ENCODE measurements around the gene SMIM45.

The SMIM45 gene

DNA sequence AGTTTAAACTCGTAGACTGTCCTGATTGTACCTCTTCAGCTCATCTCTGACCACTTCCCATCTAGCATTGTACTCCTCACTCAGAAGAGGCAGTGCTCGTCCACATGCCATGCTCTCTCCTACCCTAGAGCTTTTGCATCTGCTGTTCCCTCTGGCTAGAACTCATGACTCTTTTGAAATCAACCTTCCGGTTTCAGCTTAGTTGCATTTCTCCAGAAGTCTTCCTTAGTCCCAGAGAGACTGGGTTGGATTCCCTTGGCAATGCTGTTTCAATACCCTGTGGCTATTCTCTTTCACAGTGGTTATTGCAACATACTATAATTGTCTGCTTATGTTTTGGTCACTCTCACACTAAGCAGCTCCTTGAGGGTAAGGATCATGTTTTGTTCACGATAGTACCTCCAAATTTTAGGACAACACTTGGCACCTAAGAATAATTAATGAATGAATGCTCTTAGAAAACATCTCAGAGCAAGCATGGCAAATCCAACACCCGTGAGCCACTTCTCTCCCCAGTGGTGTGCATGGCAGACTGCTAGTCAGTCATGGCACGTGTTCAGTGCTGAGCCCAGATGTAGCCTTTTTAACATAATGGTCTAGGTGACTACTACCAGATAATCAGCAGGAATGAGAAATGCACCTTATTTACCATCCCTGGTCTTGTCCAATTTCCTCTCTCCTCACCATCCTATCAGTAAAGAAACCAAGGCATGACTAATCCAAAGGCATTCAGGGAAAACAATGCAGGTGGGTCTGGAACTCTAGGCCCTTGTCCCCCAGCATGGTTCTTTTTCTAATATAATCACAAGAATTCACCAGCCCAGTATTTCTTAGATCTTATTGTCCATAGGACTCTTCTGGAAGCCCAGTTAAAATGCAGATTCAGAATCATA, 31.8 kb downstream of the SMIM45 start:
- 18 to 100% (median 80%) methylated on average over 1 to 6 of the region's 6 CpGs; no CpG with 5 or more reads in 1 of the 10 experiments for WGBS, 10 experiments
- in situ Hi-C loops (cut with MboI; ENCODE audit: low pct_unique_long_range_greater_than_20kb in 2 of 9, low sequenced_read_pairs in 9 of 9, unreplicated experiment in 9 of 9) = loop anchor here in 1 of 9 experiments (25.0 kb wide), 1 partner anchor 479 kb away; no protein-coding TSS in a partner anchor
- ATAC-seq (replicated peaks in 6 of 8) = peak in 3 of 8 experiments; percentile 88 to 93 (median 92)
- Histone ChIP-seq H3K4me1 (replicated peaks in 1 of 2) (no peaks in the 10 kb centered on the region), H3K27ac (no peak overlapping the region), H3K4me3 (no peak overlapping the region)

DNA sequence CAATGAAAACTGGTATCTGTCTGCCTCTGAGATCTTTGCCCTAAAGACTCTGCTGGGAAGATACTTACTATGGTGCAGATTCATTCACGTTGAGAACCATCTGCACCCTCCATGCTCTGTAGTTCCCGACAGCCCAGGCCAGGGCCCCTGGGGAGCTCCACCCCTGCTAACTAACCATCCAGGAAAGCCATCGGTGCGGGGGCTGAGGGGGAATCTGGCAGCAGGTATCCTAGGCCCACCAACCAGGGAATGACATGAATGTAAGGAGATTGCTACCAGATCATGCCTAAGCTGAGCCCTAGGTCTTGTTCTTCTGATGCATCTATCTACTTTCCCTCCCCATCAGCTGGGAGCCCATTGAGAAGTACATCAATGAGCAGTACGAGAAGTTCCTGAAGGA, 35.3 kb downstream of the SMIM45 start:
- H3K4me3 ChIP-seq = no peak overlapping the region
- no peaks in the 10 kb centered on the region for H3K4me1 ChIP-seq (replicated peaks in 1 of 2)
- no peak overlapping the region for H3K27ac ChIP-seq
- no peak for ATAC-seq (replicated peaks in 6 of 8)
- 80 to 100% (median 90%) methylated on average over 1 to 3 of the region's 5 CpGs; no CpG with 5 or more reads in 6 of the 10 experiments for WGBS, 10 experiments
- in situ Hi-C loops (cut with MboI; ENCODE audit: low pct_unique_long_range_greater_than_20kb in 2 of 9, low sequenced_read_pairs in 9 of 9, unreplicated experiment in 9 of 9) = loop anchor here in 1 of 9 experiments (25.0 kb wide), 1 partner anchor 475 kb away; no protein-coding TSS in a partner anchor

DNA sequence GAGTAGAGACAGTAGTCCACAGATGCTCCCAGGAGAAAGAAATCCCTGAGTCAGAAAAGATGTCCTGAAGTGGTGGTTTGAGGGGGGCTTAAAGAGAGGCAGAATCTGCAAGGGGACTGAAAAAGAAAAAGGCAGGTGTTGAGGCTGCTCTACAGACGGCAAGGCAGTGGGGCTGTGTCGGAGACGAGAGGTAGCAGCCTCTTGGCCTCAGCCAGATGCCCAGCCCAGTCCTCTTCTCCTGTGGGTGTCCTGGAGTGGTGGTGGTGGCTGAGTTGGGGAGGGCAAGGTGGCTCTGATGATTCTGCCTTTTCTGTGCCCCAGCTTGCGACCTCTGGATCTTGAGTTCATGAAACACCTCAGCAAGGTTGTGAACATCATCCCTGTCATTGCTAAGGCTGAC, 37.3 kb downstream of the SMIM45 start:
- Histone ChIP-seq H3K27ac (no peak overlapping the region), H3K4me3 (no peak overlapping the region), H3K4me1 (replicated peaks in 1 of 2) (no peaks in the 10 kb centered on the region)
- WGBS, 10 experiments = 0 to 100% (median 84%) methylated on average over 1 to 3 of the region's 4 CpGs; no CpG with 5 or more reads in 4 of the 10 experiments
- in situ Hi-C loops (cut with MboI; ENCODE audit: low pct_unique_long_range_greater_than_20kb in 2 of 9, low sequenced_read_pairs in 9 of 9, unreplicated experiment in 9 of 9) = loop anchor here in 1 of 9 experiments (25.0 kb wide), 1 partner anchor 473 kb away; no protein-coding TSS in a partner anchor
- ATAC-seq (replicated peaks in 6 of 8) = no peak

DNA sequence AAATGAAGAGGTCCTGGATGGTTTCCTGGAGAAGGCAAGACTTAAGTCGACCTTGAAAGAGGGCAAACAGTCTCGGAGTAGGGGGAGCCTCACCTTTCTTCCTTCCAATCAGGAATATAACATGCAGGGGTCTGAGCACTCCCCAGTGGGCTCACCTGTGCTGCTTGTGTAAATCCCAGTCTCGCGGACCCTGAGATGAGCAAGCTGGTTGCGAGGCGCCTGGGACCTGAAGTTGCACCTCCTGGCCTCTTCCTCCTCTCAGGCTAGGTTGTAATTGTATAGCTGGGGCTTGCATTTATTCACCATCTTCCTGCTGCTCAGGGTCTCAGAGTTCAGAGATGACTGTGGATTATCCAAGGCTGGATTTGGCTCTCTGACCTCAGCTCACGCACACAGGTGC, 39.2 kb downstream of the SMIM45 start:
- ATAC-seq (replicated peaks in 6 of 8) = no peak
- Histone ChIP-seq H3K4me3 (no peak overlapping the region), H3K27ac (no peak overlapping the region), H3K4me1 (replicated peaks in 1 of 2) (no peaks in the 10 kb centered on the region)
- 40 to 100% (median 90%) methylated on average over 1 to 4 of the region's 7 CpGs; no CpG with 5 or more reads in 1 of the 10 experiments for WGBS, 10 experiments
- in situ Hi-C loops (cut with MboI; ENCODE audit: low pct_unique_long_range_greater_than_20kb in 2 of 9, low sequenced_read_pairs in 9 of 9, unreplicated experiment in 9 of 9) = loop anchor here in 1 of 9 experiments (25.0 kb wide), 1 partner anchor 471 kb away; no protein-coding TSS in a partner anchor

DNA sequence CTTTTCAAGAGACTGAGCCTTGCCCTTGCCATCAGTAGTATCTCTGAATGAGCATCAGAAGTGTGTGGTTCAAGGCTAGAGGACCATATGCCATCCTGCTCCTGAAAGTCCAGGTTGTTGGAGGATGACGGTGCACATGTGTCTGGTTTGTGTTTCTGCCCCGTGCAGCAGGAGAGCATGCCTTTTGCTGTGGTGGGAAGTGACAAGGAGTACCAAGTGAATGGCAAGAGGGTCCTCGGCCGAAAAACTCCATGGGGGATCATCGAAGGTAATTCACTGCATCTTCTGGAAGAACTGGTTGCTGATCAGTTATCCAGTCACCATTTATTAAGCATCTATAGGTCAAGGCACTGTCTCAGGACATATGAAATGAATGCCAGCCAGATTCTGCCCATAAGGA, 40.5 kb downstream of the SMIM45 start:
- ATAC-seq (replicated peaks in 6 of 8) = no peak
- Histone ChIP-seq H3K27ac (no peak overlapping the region), H3K4me3 (no peak overlapping the region), H3K4me1 (replicated peaks in 1 of 2) (no peaks in the 10 kb centered on the region)
- in situ Hi-C loops (cut with MboI; ENCODE audit: low pct_unique_long_range_greater_than_20kb in 2 of 9, low sequenced_read_pairs in 9 of 9, unreplicated experiment in 9 of 9) = loop anchor here in 1 of 9 experiments (25.0 kb wide), 1 partner anchor 470 kb away; no protein-coding TSS in a partner anchor
- WGBS, 10 experiments = 34 to 100% (median 71%) methylated on average over 1 to 5 of the region's 5 CpGs; no CpG with 5 or more reads in 4 of the 10 experiments

- H3K27ac ChIP-seq = no peak overlapping the region
- H3K4me1 ChIP-seq (replicated peaks in 1 of 2) = no peaks in the 10 kb centered on the region
- in situ Hi-C loops (cut with MboI; ENCODE audit: low pct_unique_long_range_greater_than_20kb in 2 of 9, low sequenced_read_pairs in 9 of 9, unreplicated experiment in 9 of 9) = loop anchor here in 1 of 9 experiments (25.0 kb wide), 1 partner anchor 467 kb away; no protein-coding TSS in a partner anchor
- H3K4me3 ChIP-seq = no peak overlapping the region
- 10 to 100% (median 60%) methylated on average over 1 to 3 of the region's 3 CpGs; no CpG with 5 or more reads in 1 of the 10 experiments for WGBS, 10 experiments
- no peak for ATAC-seq (replicated peaks in 6 of 8)
These were observed 43.3 kb downstream of the SMIM45 start for GRCh38 chr22:41995211-41995610.

GRCh38 chr22:41996826-41997225, 44.9 kb downstream of the SMIM45 start:
- Histone ChIP-seq H3K4me1 (replicated peaks in 1 of 2) (peaks cover 0 to 11% of the 10 kb centered on the region in 2 donors), H3K27ac (no peak overlapping the region), H3K4me3 (no peak overlapping the region)
- ATAC-seq (replicated peaks in 6 of 8) = no peak
- in situ Hi-C loops (cut with MboI; ENCODE audit: low pct_unique_long_range_greater_than_20kb in 2 of 9, low sequenced_read_pairs in 9 of 9, unreplicated experiment in 9 of 9) = loop anchor here in 1 of 9 experiments (25.0 kb wide), 1 partner anchor 465 kb away; no protein-coding TSS in a partner anchor
- WGBS, 10 experiments = 67 to 100% (median 86%) methylated on average over 1 to 3 of the region's 5 CpGs; no CpG with 5 or more reads in 7 of the 10 experiments

DNA sequence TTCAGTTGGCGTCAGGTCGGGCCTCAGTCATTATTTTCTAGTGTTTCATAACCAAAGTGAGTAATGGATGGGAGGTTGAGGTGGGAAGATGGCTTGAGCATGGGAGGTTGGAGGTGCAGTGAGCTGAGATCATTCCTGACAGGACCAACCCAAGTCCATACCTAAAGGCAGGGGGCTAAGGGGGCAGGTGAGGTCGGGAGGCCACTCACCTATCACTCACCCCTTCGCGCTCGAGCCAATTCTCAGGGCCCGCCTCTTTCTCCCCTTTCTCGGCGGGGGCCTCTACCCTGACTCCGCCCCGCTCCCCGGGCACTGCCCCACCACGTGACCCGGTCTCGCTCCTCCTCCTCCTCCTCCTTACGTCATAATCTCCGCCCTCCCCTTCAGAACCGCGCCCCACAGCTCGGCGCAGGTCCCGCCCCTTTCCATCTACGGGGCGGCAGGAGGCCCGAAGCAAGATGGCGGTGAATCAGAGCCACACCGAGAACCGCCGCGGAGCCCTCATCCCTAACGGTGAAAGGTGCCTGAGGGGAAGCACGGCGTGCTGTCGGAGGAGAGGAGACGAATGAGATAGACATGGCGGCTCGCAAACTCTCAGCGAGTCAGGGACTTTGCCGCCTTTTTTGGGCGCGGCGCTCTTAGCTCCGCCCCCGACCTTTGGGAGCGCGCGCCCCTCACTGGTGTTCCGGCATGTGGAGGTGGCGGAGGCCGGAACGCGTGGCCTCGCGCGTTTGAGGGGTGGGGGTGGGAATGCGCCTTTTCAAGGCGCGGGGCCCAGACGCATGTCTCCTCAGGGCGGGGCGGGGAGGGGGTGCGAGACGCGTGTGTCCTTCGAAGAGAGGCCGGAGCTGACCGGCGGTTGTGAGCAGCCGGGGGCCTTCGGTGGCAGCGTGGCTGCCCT, 46.7 kb downstream of the SMIM45 start, which contains the start of gene WBP2NL:
Gene WBP2NL, plus strand, starts transcription at position 428 of the 901 bp plus-strand sequence. Its CDS starts 31 bp downstream, at position 459.
- peak in 2 of 8 experiments; percentile 95 to 97 for ATAC-seq (replicated peaks in 6 of 8)
- in situ Hi-C loops (cut with MboI; ENCODE audit: low pct_unique_long_range_greater_than_20kb in 2 of 9, low sequenced_read_pairs in 9 of 9, unreplicated experiment in 9 of 9) = loop anchor here in 1 of 9 experiments (25.0 kb wide), 1 partner anchor 464 kb away; no protein-coding TSS in a partner anchor
- Histone ChIP-seq H3K4me1 (replicated peaks in 1 of 2) (peaks cover 0 to 11% of the 10 kb centered on the region in 2 donors), H3K4me3 (no peak within 1 kb of the TSS), H3K27ac (no peak within 1 kb of the TSS)
- WGBS, 10 experiments = 67 to 100% (median 95%) methylated on average over 2 to 15 of the region's 71 CpGs; no CpG with 5 or more reads in 3 of the 10 experiments

GRCh38 chr22:42000466-42000865, 48.5 kb downstream of the SMIM45 start:
- Histone ChIP-seq H3K27ac (no peak overlapping the region), H3K4me3 (no peak overlapping the region), H3K4me1 (replicated peaks in 1 of 2) (peaks cover 0 to 11% of the 10 kb centered on the region in 2 donors)
- in situ Hi-C loops (cut with MboI; ENCODE audit: low pct_unique_long_range_greater_than_20kb in 2 of 9, low sequenced_read_pairs in 9 of 9, unreplicated experiment in 9 of 9) = no loop called here
- no peak for ATAC-seq (replicated peaks in 6 of 8)
- WGBS, 10 experiments = 70 to 94% (median 86%) methylated on average over 2 to 8 of the region's 8 CpGs; no CpG with 5 or more reads in 4 of the 10 experiments

DNA sequence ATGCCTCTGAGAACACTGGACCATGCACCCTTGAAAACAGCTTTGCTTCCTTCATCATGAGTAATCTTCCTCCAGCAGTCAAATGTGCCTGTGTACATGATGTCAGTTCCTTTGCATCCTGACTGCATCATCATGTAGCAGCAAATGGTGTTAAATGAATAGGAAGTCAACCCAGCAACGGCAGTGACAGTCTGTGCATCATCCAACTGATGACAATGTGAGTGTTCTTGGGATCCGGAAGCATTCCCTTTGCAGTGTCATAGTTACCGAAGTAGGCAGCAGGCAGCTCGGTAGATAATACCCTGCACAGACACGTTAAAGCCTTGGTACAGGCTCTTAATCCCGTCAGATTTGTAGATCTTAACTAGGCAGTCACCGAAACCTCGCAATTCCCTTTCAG, 49.2 kb downstream of the SMIM45 start:
- H3K27ac ChIP-seq = no peak overlapping the region
- no peak overlapping the region for H3K4me3 ChIP-seq
- peaks cover 0 to 11% of the 10 kb centered on the region in 2 donors for H3K4me1 ChIP-seq (replicated peaks in 1 of 2)
- WGBS, 10 experiments = 0 to 100% (median 58%) methylated on average over 1 to 8 of the region's 8 CpGs; no CpG with 5 or more reads in 1 of the 10 experiments
- ATAC-seq (replicated peaks in 6 of 8) = peak in 5 of 8 experiments; percentile 91 to 97 (median 95)
- in situ Hi-C loops (cut with MboI; ENCODE audit: low pct_unique_long_range_greater_than_20kb in 2 of 9, low sequenced_read_pairs in 9 of 9, unreplicated experiment in 9 of 9) = no loop called here

DNA sequence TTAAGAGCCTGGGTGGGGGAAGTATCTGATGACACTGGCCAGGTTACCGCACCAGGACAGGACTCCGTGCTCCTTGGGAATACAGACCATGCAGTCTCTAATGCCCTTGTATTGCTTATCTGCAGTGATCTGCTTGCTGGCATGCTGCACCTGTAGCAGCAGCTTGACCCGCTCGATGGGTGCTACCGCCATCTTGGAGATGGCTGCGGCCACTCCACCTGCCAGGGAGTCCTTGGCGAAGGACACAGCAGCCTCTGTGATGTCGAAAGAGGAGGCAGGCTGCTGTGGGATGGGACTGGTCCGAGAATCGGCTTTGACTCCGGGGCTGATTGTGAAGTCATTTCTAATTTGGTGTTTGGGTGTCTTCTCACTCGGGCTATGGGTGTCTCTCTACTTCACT, 49.8 kb downstream of the SMIM45 start:
- Histone ChIP-seq H3K4me1 (replicated peaks in 1 of 2) (peaks cover 0 to 11% of the 10 kb centered on the region in 2 donors), H3K27ac (no peak overlapping the region), H3K4me3 (no peak overlapping the region)
- in situ Hi-C loops (cut with MboI; ENCODE audit: low pct_unique_long_range_greater_than_20kb in 2 of 9, low sequenced_read_pairs in 9 of 9, unreplicated experiment in 9 of 9) = no loop called here
- WGBS, 10 experiments = 92 to 100% (median 94%) methylated on average over 1 to 9 of the region's 12 CpGs; no CpG with 5 or more reads in 6 of the 10 experiments
- ATAC-seq (replicated peaks in 6 of 8) = no peak

- Histone ChIP-seq H3K4me3 (no peak overlapping the region), H3K4me1 (replicated peaks in 1 of 2) (no peaks in the 10 kb centered on the region), H3K27ac (no peak overlapping the region)
- in situ Hi-C loops (cut with MboI; ENCODE audit: low pct_unique_long_range_greater_than_20kb in 2 of 9, low sequenced_read_pairs in 9 of 9, unreplicated experiment in 9 of 9) = no loop called here
- WGBS, 10 experiments = 0 to 100% (median 43%) methylated on average over 1 to 3 of the region's 4 CpGs; no CpG with 5 or more reads in 2 of the 10 experiments
- no peak for ATAC-seq (replicated peaks in 6 of 8)
These were observed 56.0 kb downstream of the SMIM45 start for GRCh38 chr22:42007922-42008321.

All from motor neuron (in vitro differentiated cells).